Measurements from ENCODE around the gene ANAPC15. TPM values are rescaled to one million over a fixed set of nuclear protein-coding genes. Genes with fewer than 3 reads are reported as not detected.

ANAPC15 gene
- total and polyA plus RNA-seq, 2 of the 13 experiments (the other 11 are each of a cell fraction or from before 2014, with no cell fraction given): 18.8 to 25.7 TPM

GRCh38 chr11:72102946-72103753 is 9.3 kb downstream of the ANAPC15 start, which contains the start of gene LAMTOR1 (continued):
- TF ChIP-seq ZFY (CRISPR knock-in tag; IDR thresholded peaks at IDR 0.05) (peak; percentile 95), ZNF570 (CRISPR knock-in tag; IDR thresholded peaks at IDR 0.05; ENCODE audit: borderline replicate concordance) (no peak), NFRKB (IDR thresholded peaks at IDR 0.05) (no peak), MYC (CRISPR knock-in tag; IDR thresholded peaks at IDR 0.05; ENCODE audit: borderline replicate concordance) (peak; percentile 51), ZNF331 (CRISPR knock-in tag; IDR thresholded peaks at IDR 0.05) (peak; percentile 10; the same call in 1 of the 2 replicates), BRD4 (CRISPR knock-in tag; IDR thresholded peaks at IDR 0.05) (no peak), THAP9 (CRISPR knock-in tag; IDR thresholded peaks at IDR 0.05; ENCODE audit: borderline replicate concordance) (peak; percentile 43; the same call in 1 of the 2 replicates), ZNF382 (CRISPR knock-in tag; IDR thresholded peaks at IDR 0.05; ENCODE audit: borderline replicate concordance) (no peak), RAD51 (IDR thresholded peaks at IDR 0.05; ENCODE audit: borderline replicate concordance) (peak; percentile 98), ATM (IDR thresholded peaks at IDR 0.05; ENCODE audit: borderline replicate concordance) (no peak), HIVEP1 (CRISPR knock-in tag; IDR thresholded peaks at IDR 0.05) (0 out of 2 replicates have a peak, but pooled peaks have one; percentile 55), GABPB1 (CRISPR knock-in tag; IDR thresholded peaks at IDR 0.05) (peak; percentile 98), PRDM4 (CRISPR knock-in tag; IDR thresholded peaks at IDR 0.05; ENCODE audit: borderline replicate concordance) (no peak), IRF9 (CRISPR knock-in tag; IDR thresholded peaks at IDR 0.05; ENCODE audit: borderline replicate concordance) (0 out of 2 replicates have a peak, but pooled peaks have one; percentile 47), TFAP4 (IDR thresholded peaks at IDR 0.05; ENCODE audit: borderline replicate concordance, low read depth) (no peak), ZNF256 (CRISPR knock-in tag; conservative IDR thresholded peaks at IDR 0.05) (no peak), CHCHD3 (CRISPR knock-in tag; IDR thresholded peaks at IDR 0.05) (no peak), ZNF205 (CRISPR knock-in tag; IDR thresholded peaks at IDR 0.05) (no peak; the same call in 1 of the 2 replicates), ZNF878 (CRISPR knock-in tag; IDR thresholded peaks at IDR 0.05) (no peak), ZNF776 (CRISPR knock-in tag; IDR thresholded peaks at IDR 0.05) (peak; percentile 88), ZNF44 (CRISPR knock-in tag; IDR thresholded peaks at IDR 0.05) (no peak), POLR2AphosphoS2 (IDR thresholded peaks at IDR 0.05; ENCODE audit: low read depth, low read length) (0 out of 2 replicates have a peak, but pooled peaks have one; percentile 67)
- TF ChIP-seq, protein P1, sequence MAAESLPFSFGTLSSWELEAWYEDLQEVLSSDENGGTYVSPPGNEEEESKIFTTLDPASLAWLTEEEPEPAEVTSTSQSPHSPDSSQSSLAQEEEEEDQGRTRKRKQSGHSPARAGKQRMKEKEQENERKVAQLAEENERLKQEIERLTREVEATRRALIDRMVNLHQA (CRISPR knock-in tag; IDR thresholded peaks at IDR 0.05): no peak
